ENCODE results near the gene GMEB2. TPM values are rescaled to one million over a fixed set of nuclear protein-coding genes. Genes with fewer than 3 reads are reported as not detected.
A peak's percentile ranks its signal among the peaks of the same experiment; 100 is the strongest.

Gene GMEB2
- total RNA-seq, 1 donor from 2014 or later: 11.2 TPM

DNA sequence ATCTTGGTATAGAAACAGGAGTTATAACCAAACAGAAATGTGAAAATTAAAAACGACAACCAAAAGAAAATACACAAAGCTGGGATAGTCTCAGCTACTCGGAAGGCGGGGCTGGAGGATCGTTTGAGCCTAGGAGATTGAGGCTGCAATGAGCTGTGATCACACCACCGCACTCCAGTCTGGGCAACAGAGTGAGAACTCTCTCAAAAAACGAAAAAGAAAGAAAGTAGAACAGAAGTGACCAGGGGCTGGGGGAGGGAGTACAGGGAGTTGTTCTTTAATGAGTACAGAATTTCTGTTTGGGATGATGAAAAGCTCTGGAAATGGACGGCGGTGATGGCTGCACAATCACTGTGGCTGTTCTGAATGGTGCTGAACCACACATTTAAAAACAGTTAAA is 5.9 kb downstream of the GMEB2 start:
- Mint-ChIP-seq H3K27ac (ENCODE audit: unreplicated experiment) (no peak overlapping the region), H3K9me3 (ENCODE audit: unreplicated experiment) (no peaks in the 10 kb centered on the region), H3K4me1 (ENCODE audit: unreplicated experiment) (peaks cover 10% of the 10 kb centered on the region), H3K4me3 (ENCODE audit: unreplicated experiment) (peak overlapping the region; percentile 71), H3K36me3 (ENCODE audit: low read depth, unreplicated experiment) (peaks cover 22% of the 10 kb centered on the region), H3K27me3 (ENCODE audit: unreplicated experiment) (peaks cover 11% of the 10 kb centered on the region)
- TF ChIP-seq, protein P1, sequence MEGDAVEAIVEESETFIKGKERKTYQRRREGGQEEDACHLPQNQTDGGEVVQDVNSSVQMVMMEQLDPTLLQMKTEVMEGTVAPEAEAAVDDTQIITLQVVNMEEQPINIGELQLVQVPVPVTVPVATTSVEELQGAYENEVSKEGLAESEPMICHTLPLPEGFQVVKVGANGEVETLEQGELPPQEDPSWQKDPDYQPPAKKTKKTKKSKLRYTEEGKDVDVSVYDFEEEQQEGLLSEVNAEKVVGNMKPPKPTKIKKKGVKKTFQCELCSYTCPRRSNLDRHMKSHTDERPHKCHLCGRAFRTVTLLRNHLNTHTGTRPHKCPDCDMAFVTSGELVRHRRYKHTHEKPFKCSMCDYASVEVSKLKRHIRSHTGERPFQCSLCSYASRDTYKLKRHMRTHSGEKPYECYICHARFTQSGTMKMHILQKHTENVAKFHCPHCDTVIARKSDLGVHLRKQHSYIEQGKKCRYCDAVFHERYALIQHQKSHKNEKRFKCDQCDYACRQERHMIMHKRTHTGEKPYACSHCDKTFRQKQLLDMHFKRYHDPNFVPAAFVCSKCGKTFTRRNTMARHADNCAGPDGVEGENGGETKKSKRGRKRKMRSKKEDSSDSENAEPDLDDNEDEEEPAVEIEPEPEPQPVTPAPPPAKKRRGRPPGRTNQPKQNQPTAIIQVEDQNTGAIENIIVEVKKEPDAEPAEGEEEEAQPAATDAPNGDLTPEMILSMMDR (IDR thresholded peaks at IDR 0.05; ENCODE audit: unreplicated experiment): no peak
- DNase-seq (ENCODE audit: low spot score): no peak

- Mint-ChIP-seq H3K27ac (ENCODE audit: unreplicated experiment) (no peak overlapping the region), H3K36me3 (ENCODE audit: low read depth, unreplicated experiment) (peaks cover 36% of the 10 kb centered on the region), H3K4me1 (ENCODE audit: unreplicated experiment) (peaks cover 8% of the 10 kb centered on the region), H3K9me3 (ENCODE audit: unreplicated experiment) (no peaks in the 10 kb centered on the region), H3K27me3 (ENCODE audit: unreplicated experiment) (peaks cover 9% of the 10 kb centered on the region), H3K4me3 (ENCODE audit: unreplicated experiment) (no peak overlapping the region)
- no peak for DNase-seq (ENCODE audit: low spot score)
- TF ChIP-seq, protein P1 (IDR thresholded peaks at IDR 0.05; ENCODE audit: unreplicated experiment): no peak
Measured at GRCh38 chr20:63619505-63619904, 7.4 kb downstream of the GMEB2 start.

DNA sequence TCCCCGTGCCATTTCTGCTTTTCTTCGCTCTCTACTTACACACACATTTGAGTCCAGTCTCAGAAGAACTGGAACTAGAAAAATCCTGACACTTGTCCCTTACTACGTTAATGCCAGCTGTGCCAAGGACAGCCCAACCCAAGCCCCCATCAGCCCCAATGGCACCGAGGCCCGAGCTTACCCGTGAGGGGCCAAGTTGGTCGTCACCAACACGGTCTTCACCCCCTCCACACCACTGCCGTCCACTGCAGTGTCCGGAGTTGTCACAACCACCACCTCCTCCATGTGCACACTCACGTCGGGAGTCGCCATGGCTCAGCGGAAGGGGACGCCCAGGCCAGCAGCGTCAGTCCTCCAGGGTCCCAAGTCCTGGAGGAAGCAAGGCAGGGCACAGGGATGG is 7.8 kb downstream of the GMEB2 start:
- Mint-ChIP-seq H3K4me1 (ENCODE audit: unreplicated experiment) (peaks cover 8% of the 10 kb centered on the region), H3K4me3 (ENCODE audit: unreplicated experiment) (peak overlapping the region; percentile 29), H3K9me3 (ENCODE audit: unreplicated experiment) (no peaks in the 10 kb centered on the region), H3K27ac (ENCODE audit: unreplicated experiment) (no peak overlapping the region), H3K36me3 (ENCODE audit: low read depth, unreplicated experiment) (peaks cover 36% of the 10 kb centered on the region), H3K27me3 (ENCODE audit: unreplicated experiment) (peaks cover 9% of the 10 kb centered on the region)
- TF ChIP-seq, protein P1 (IDR thresholded peaks at IDR 0.05; ENCODE audit: unreplicated experiment): no peak
- DNase-seq (ENCODE audit: low spot score): no peak

GRCh38 chr20:63618291-63618980 is 8.5 kb downstream of the GMEB2 start:
- Mint-ChIP-seq H3K36me3 (ENCODE audit: low read depth, unreplicated experiment) (peaks cover 36% of the 10 kb centered on the region), H3K4me1 (ENCODE audit: unreplicated experiment) (peaks cover 8% of the 10 kb centered on the region)
- TF ChIP-seq, protein P1 (IDR thresholded peaks at IDR 0.05; ENCODE audit: unreplicated experiment): no peak

DNA sequence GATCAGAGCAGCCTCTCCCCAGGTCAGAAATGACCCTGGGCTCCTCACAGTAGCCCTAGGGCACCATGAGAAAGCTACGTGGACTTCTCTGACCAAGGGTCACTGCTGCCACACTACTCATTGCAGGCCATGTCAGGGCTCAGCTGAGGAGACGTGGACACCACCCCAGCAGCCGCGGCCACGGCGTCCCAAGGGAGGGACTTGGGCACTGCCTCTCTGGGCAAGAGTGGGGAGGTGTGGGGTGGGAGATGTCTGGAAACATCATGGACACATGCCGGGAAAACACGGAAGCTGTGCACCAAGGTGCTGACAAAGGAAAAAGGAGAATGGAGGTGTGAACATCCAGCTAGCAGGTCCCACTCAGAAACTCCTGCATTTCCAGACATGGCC is 9.0 kb downstream of the GMEB2 start:
- TF ChIP-seq, protein P1 (IDR thresholded peaks at IDR 0.05; ENCODE audit: unreplicated experiment): no peak
- no peak for DNase-seq (ENCODE audit: low spot score)
- Mint-ChIP-seq H3K9me3 (ENCODE audit: unreplicated experiment) (no peaks in the 10 kb centered on the region), H3K27me3 (ENCODE audit: unreplicated experiment) (peaks cover 10% of the 10 kb centered on the region), H3K27ac (ENCODE audit: unreplicated experiment) (no peak overlapping the region), H3K36me3 (ENCODE audit: low read depth, unreplicated experiment) (peaks cover 40% of the 10 kb centered on the region), H3K4me3 (ENCODE audit: unreplicated experiment) (no peak overlapping the region), H3K4me1 (ENCODE audit: unreplicated experiment) (peaks cover 8% of the 10 kb centered on the region)

More at GRCh38 chr20:63618291-63618980, 8.5 kb downstream of the GMEB2 start:
- Mint-ChIP-seq H3K27me3 (ENCODE audit: unreplicated experiment) (peaks cover 9% of the 10 kb centered on the region), H3K4me3 (ENCODE audit: unreplicated experiment) (no peak overlapping the region), H3K9me3 (ENCODE audit: unreplicated experiment) (no peaks in the 10 kb centered on the region), H3K27ac (ENCODE audit: unreplicated experiment) (no peak overlapping the region)
- DNase-seq (ENCODE audit: low spot score): no peak

All from endothelial cell (in vitro differentiated cells).